OCI-LY7 (cell line): ENCODE data around the gene KCNC1. TPM values are rescaled to one million over a fixed set of nuclear protein-coding genes. Genes with fewer than 3 reads are reported as not detected.

Experiments
- BruUV-seq: library from RNA; stranded (reverse); fragments of 400-500 nt; replicated peaks from 2 replicates; lab custom pipeline; 2021; lab: Mats Ljungman, UMichigan
- CTCF ChIA-PET: fragments of 300-600 bp; sonication (Branson Sonifier 250); formaldehyde crosslinking; loops from one replicate; lab custom pipeline; 2022; ENCODE audit warnings: antibody characterized with exemption; ENCODE audit not compliant: unreplicated experiment; lab: Charles Lee
- POLR2A ChIA-PET: fragments of 300-600 bp; sonication (Branson Sonifier 250); formaldehyde crosslinking; loops from one replicate; lab custom pipeline; 2022; ENCODE audit warnings: antibody characterized with exemption; lab: Charles Lee
- DNase-seq: peaks from one replicate; pipeline ENCODE4 v3.0.0-alpha.2; 2015; ENCODE audit warnings: low spot score
- H2AFZ ChIP-seq: fragments of 200-600 bp; sonication (generic), shearing (Covaris generic); 2 replicates; pipeline ENCODE4 v1.6.1; 2014; ENCODE audit warnings: mild to moderate bottlenecking, antibody characterized with exemption, low read length, moderate library complexity
- H3K27ac ChIP-seq: fragments of 200-600 bp; sonication (generic); 2 replicates; pipeline ENCODE4 v1.5.1; 2014; ENCODE audit warnings: mixed run types, low read depth, mild to moderate bottlenecking, moderate library complexity, low read length, inconsistent platforms; ENCODE audit not compliant: poor library complexity, severe bottlenecking
- H3K36me3 ChIP-seq: fragments of 200-600 bp; sonication (generic); 2 replicates; pipeline ENCODE4 v1.6.1; 2014; ENCODE audit warnings: mild to moderate bottlenecking, antibody characterized with exemption, low read length, moderate library complexity, mixed read lengths; ENCODE audit not compliant: insufficient read depth
- H3K4me1 ChIP-seq: fragments of 200-600 bp; sonication (generic); 2 replicates; pipeline ENCODE4 v1.5.1; 2014; ENCODE audit warnings: mild to moderate bottlenecking, low read length; ENCODE audit not compliant: insufficient read depth, poor library complexity, severe bottlenecking
- H3K4me2 ChIP-seq: fragments of 200-600 bp; sonication (generic); 2 replicates; pipeline ENCODE4 v1.6.1; 2014; ENCODE audit warnings: mild to moderate bottlenecking, low read length
- H3K4me3 ChIP-seq: fragments of 200-600 bp; sonication (generic); 2 replicates; pipeline ENCODE4 v1.5.1; 2014; ENCODE audit warnings: mild to moderate bottlenecking, low read depth, low read length; ENCODE audit not compliant: poor library complexity, severe bottlenecking
- H3K79me2 ChIP-seq: fragments of 200-600 bp; sonication (generic); 2 replicates; pipeline ENCODE4 v1.6.1; 2016; ENCODE audit warnings: low read depth, mild to moderate bottlenecking, low read length, moderate library complexity, mixed read lengths; ENCODE audit not compliant: insufficient read depth
- H3K9me2 ChIP-seq: fragments of 200-600 bp; sonication (generic); 2 replicates; pipeline ENCODE4 v1.6.1; 2016; ENCODE audit warnings: mild to moderate bottlenecking, low read length, mixed read lengths; ENCODE audit not compliant: insufficient read depth
- H3K9me3 ChIP-seq: fragments of 200-600 bp; sonication (generic); 2 replicates; pipeline ENCODE4 v1.6.1; 2014; ENCODE audit warnings: mild to moderate bottlenecking, mixed run types, low read length, mixed read lengths
- H4K20me1 ChIP-seq: fragments of 200-600 bp; sonication (generic); 2 replicates; pipeline ENCODE4 v1.6.1; 2014; ENCODE audit warnings: mild to moderate bottlenecking, antibody characterized with exemption, low read length, moderate library complexity, mixed read lengths; ENCODE audit not compliant: insufficient read depth
- CTCF ChIP-seq: fragments of 200-600 bp; sonication (generic); conservative IDR thresholded peaks from 2 replicates; pipeline ENCODE4 v1.5.1; 2014; ENCODE audit warnings: mild to moderate bottlenecking, antibody characterized with exemption, low read length, moderate library complexity, mixed read lengths
- EZH2phosphoT487 ChIP-seq: fragments of 200-600 bp; sonication (generic); IDR thresholded peaks from 2 replicates; pipeline ENCODE4 v1.6.1; 2018; ENCODE audit warnings: low read depth, borderline replicate concordance, mild to moderate bottlenecking, mixed run types, antibody characterized with exemption, low read length, moderate library complexity, mixed read lengths
- intact Hi-C: fragments of 100-400 bp; cut with micrococcal nuclease; formaldehyde crosslinking; loops from one replicate; pipeline ENCODE4 v1.10.0; 2022; ENCODE audit not compliant: unreplicated experiment
- total RNA-seq, 2 experiments: library from RNA; depleted of rRNA in 1 of 2; stranded (reverse); fragments of >200 nt in 1 of 2; shearing (Covaris generic) in 1 of 2; gene quantifications; 2 replicates each; pipeline ENCODE4 v1.2.3, GENCODE V29; 2014 to 2022

KCNC1 gene
- total RNA-seq, 2 experiments from 2014 or later, result not detected

- ChIA-PET POLR2A (no interaction called here), CTCF (no interaction called here)
- no peak overlapping the region for H3K4me3 ChIP-seq
- no peaks in the 10 kb centered on the region for H3K4me1 ChIP-seq
- BruUV-seq, result no TSS peak
- H3K9me2 ChIP-seq, result no peaks in the 10 kb centered on the region
- H3K4me2 ChIP-seq, result no peak overlapping the region
- H3K27ac ChIP-seq, result no peak overlapping the region
- no peak overlapping the region for H2AFZ ChIP-seq
- no peaks in the 10 kb centered on the region for H3K36me3 ChIP-seq
- H4K20me1 ChIP-seq, result no peaks in the 10 kb centered on the region
- intact Hi-C loops, result no loop called here
- no peaks in the 10 kb centered on the region for H3K9me3 ChIP-seq
- H3K79me2 ChIP-seq, result no peaks in the 10 kb centered on the region
- no peak for TF ChIP-seq CTCF
- no peak for TF ChIP-seq EZH2phosphoT487
- no peak for DNase-seq
Observed at GRCh38 chr11:17792161-17792560, 57.6 kb downstream of the KCNC1 start.

GRCh38 chr11:17793642-17794170, 59.1 kb downstream of the KCNC1 start:
- no peaks in the 10 kb centered on the region for H4K20me1 ChIP-seq
- no peaks in the 10 kb centered on the region for H3K36me3 ChIP-seq
- H3K9me2 ChIP-seq, result no peaks in the 10 kb centered on the region
- no peaks in the 10 kb centered on the region for H3K4me1 ChIP-seq
- no peak for DNase-seq
- TF ChIP-seq EZH2phosphoT487 (no peak), CTCF (no peak)
- H3K9me3 ChIP-seq, result no peaks in the 10 kb centered on the region
- H3K4me3 ChIP-seq, result no peak overlapping the region
- no peak overlapping the region for H3K4me2 ChIP-seq
- H3K27ac ChIP-seq, result no peak overlapping the region
- H3K79me2 ChIP-seq, result no peaks in the 10 kb centered on the region
- POLR2A ChIA-PET, result interaction anchor here (1.2 kb wide), 1 partner anchor 118 kb away, joined by 3 read pairs; no protein-coding TSS in a partner anchor
- CTCF ChIA-PET, result no interaction called here
- intact Hi-C loops, result no loop called here
- no peak overlapping the region for H2AFZ ChIP-seq
- BruUV-seq, result no TSS peak

- Histone ChIP-seq H3K4me1 (no peaks in the 10 kb centered on the region), H3K9me3 (no peaks in the 10 kb centered on the region), H3K4me3 (no peak overlapping the region), H2AFZ (no peak overlapping the region), H3K36me3 (no peaks in the 10 kb centered on the region), H3K9me2 (no peaks in the 10 kb centered on the region), H3K79me2 (no peaks in the 10 kb centered on the region), H3K4me2 (no peak overlapping the region), H4K20me1 (no peaks in the 10 kb centered on the region), H3K27ac (no peak overlapping the region)
- TF ChIP-seq CTCF, result no peak
- no peak for TF ChIP-seq EZH2phosphoT487
- intact Hi-C loops, result no loop called here
- DNase-seq, result no peak
- CTCF ChIA-PET, result no interaction called here
- POLR2A ChIA-PET, result no interaction called here
- BruUV-seq, result no TSS peak
Observed at GRCh38 chr11:17794981-17795380, 60.4 kb downstream of the KCNC1 start.
